HG02642 (cell line): ENCODE measurements around the gene CEP83.
"Not testable (repeated sequence)": the region's sequence is repeated elsewhere in the genome, so short reads cannot be mapped to it uniquely, and the experiment has no call there.

ENCODE experiments used
- ATAC-seq: cut with Tn5 transposase; IDR thresholded peaks from one replicate; pipeline ENCODE4 v1.9.1; 2021; ENCODE audit warnings: mild to moderate bottlenecking; ENCODE audit not compliant: unreplicated experiment, poor library complexity

CEP83 gene

GRCh38 chr12:94435511-94435927, 24.1 kb downstream of the CEP83 start:
- ATAC-seq: peak; percentile 72

GRCh38 chr12:94434171-94434570, 25.5 kb downstream of the CEP83 start:
- ATAC-seq: no peak

- no peak for ATAC-seq
Measured at GRCh38 chr12:94433744-94434143, 25.9 kb downstream of the CEP83 start.

- ATAC-seq: no peak
Measured at GRCh38 chr12:94430304-94430703, 29.4 kb downstream of the CEP83 start.

- no peak for ATAC-seq
Measured at GRCh38 chr12:94429633-94430032, 30.0 kb downstream of the CEP83 start.

- no peak for ATAC-seq
Measured at GRCh38 chr12:94429191-94429590, 30.5 kb downstream of the CEP83 start.

GRCh38 chr12:94427501-94428381, 31.9 kb downstream of the CEP83 start:
- ATAC-seq: no peak

GRCh38 chr12:94426049-94426448, 33.6 kb downstream of the CEP83 start:
- ATAC-seq: no peak

GRCh38 chr12:94424830-94425229, 34.8 kb downstream of the CEP83 start:
- not testable (repeated sequence) for ATAC-seq

GRCh38 chr12:94421868-94422740, 37.6 kb downstream of the CEP83 start:
- no peak for ATAC-seq

- ATAC-seq: no peak
Measured at GRCh38 chr12:94418517-94418916, 41.1 kb downstream of the CEP83 start.

- ATAC-seq: no peak
Measured at GRCh38 chr12:94416613-94417012, 43.1 kb downstream of the CEP83 start.

- ATAC-seq: no peak
Measured at GRCh38 chr12:94415066-94415465, 44.6 kb downstream of the CEP83 start.

- peak; percentile 84 for ATAC-seq
Measured at GRCh38 chr12:94405413-94406116, 54.1 kb downstream of the CEP83 start.

GRCh38 chr12:94404854-94405253, 54.8 kb downstream of the CEP83 start:
- ATAC-seq: no peak

GRCh38 chr12:94401326-94401725, 58.3 kb downstream of the CEP83 start:
- no peak for ATAC-seq

GRCh38 chr12:94398685-94399084, 61.0 kb downstream of the CEP83 start:
- ATAC-seq: not testable (repeated sequence)

GRCh38 chr12:94397401-94397800, 62.3 kb downstream of the CEP83 start:
- no peak for ATAC-seq

GRCh38 chr12:94396014-94396413, 63.7 kb downstream of the CEP83 start:
- not testable (repeated sequence) for ATAC-seq

GRCh38 chr12:94390130-94390485, 69.6 kb downstream of the CEP83 start:
- no peak for ATAC-seq
